HepG2 (cell line): Measurements from ENCODE around the gene SSBP4. TPM values are rescaled to one million over a fixed set of nuclear protein-coding genes. Genes with fewer than 3 reads are reported as not detected.

ENCODE experiments used
- ARHGAP35 ChIP-seq: sonication (generic); formaldehyde crosslinking; IDR thresholded peaks from 2 replicates; pipeline ENCODE4 v1.9.0; 2022; ENCODE audit warnings: mild to moderate bottlenecking, inconsistent platforms, moderate library complexity, missing genetic modification reagents, borderline replicate concordance
- ARNTL ChIP-seq: sonication (generic); formaldehyde crosslinking; IDR thresholded peaks from 2 replicates; pipeline ENCODE4 v1.4.0; 2020; ENCODE audit warnings: mild to moderate bottlenecking, missing genetic modification reagents
- FIP1L1 ChIP-seq: fragments of 200-400 bp; formaldehyde crosslinking; IDR thresholded peaks from 2 replicates; pipeline ENCODE4 v1.6.1; 2018; ENCODE audit warnings: low read depth, mild to moderate bottlenecking, low read length, moderate library complexity, borderline replicate concordance; ENCODE audit not compliant: insufficient read depth
- IKZF1 ChIP-seq: fragments of 450-650 bp; IDR thresholded peaks from 2 replicates; pipeline ENCODE4 v1.7.1; 2016
- ISL2 ChIP-seq: sonication (generic); formaldehyde crosslinking; IDR thresholded peaks from 2 replicates; pipeline ENCODE4 v1.5.0; 2020; ENCODE audit warnings: missing genetic modification reagents
- MAF1 ChIP-seq: sonication (generic); formaldehyde crosslinking; IDR thresholded peaks from 2 replicates; pipeline ENCODE4 v1.5.0; 2020; ENCODE audit warnings: missing genetic modification reagents, borderline replicate concordance
- MLLT10 ChIP-seq: sonication (generic); formaldehyde crosslinking; IDR thresholded peaks from 2 replicates; pipeline ENCODE4 v1.4.0; 2020; ENCODE audit warnings: missing genetic modification reagents
- MTA3 ChIP-seq: sonication (generic); formaldehyde crosslinking; IDR thresholded peaks from 2 replicates; pipeline ENCODE4 v1.4.0; 2020; ENCODE audit warnings: missing genetic modification reagents
- RAD21 ChIP-seq: fragments of 450-650 bp; formaldehyde crosslinking; IDR thresholded peaks from 2 replicates; pipeline ENCODE4 v1.5.0; 2020; ENCODE audit warnings: mild to moderate bottlenecking
- RARG ChIP-seq: sonication (generic); formaldehyde crosslinking; IDR thresholded peaks from 2 replicates; pipeline ENCODE4 v1.4.0; 2020; ENCODE audit warnings: low read depth, mild to moderate bottlenecking, missing genetic modification reagents
- RBM39 ChIP-seq: fragments of 200-400 bp; formaldehyde crosslinking; IDR thresholded peaks from one replicate; pipeline ENCODE4 v1.6.1; 2018; ENCODE audit warnings: antibody characterized with exemption, mild to moderate bottlenecking, low read depth, low read length; ENCODE audit not compliant: poor library complexity, severe bottlenecking
- RCOR2 ChIP-seq: IDR thresholded peaks from 2 replicates; pipeline ENCODE4 v1.6.1; 2016; ENCODE audit warnings: missing biosample characterization, missing genetic modification reagents
- SAP130 ChIP-seq: IDR thresholded peaks from 2 replicates; pipeline ENCODE4 v1.6.1; 2016; ENCODE audit warnings: low read depth
- STAG1 ChIP-seq: sonication (generic); formaldehyde crosslinking; IDR thresholded peaks from 2 replicates; pipeline ENCODE4 v1.4.0; 2020; ENCODE audit warnings: missing genetic modification reagents
- TBL1XR1 ChIP-seq: fragments of 150-350 bp; IDR thresholded peaks from 2 replicates; pipeline ENCODE4 v1.6.1; 2014; ENCODE audit warnings: borderline replicate concordance, low read length; ENCODE audit not compliant: partially characterized antibody
- TEAD3 ChIP-seq: optimal IDR thresholded peaks from 2 replicates; pipeline ENCODE3; 2016; ENCODE audit warnings: borderline replicate concordance
- ZNF329 ChIP-seq: sonication (generic); formaldehyde crosslinking; IDR thresholded peaks from 2 replicates; pipeline ENCODE4 v1.9.0; 2021; ENCODE audit warnings: low read depth, mild to moderate bottlenecking, missing genetic modification reagents
- ZNF331 ChIP-seq: sonication (generic); formaldehyde crosslinking; IDR thresholded peaks from 2 replicates; pipeline ENCODE4 v1.4.0; 2020; ENCODE audit warnings: missing genetic modification reagents
- ZNF33B ChIP-seq: sonication (generic); formaldehyde crosslinking; IDR thresholded peaks from 2 replicates; pipeline ENCODE4 v1.5.1; 2020; ENCODE audit warnings: mild to moderate bottlenecking, missing genetic modification reagents
- ZNF446 ChIP-seq: sonication (generic); formaldehyde crosslinking; IDR thresholded peaks from 2 replicates; pipeline ENCODE4 v1.5.0; 2020; ENCODE audit warnings: mild to moderate bottlenecking, missing genetic modification reagents
- ZNF670 ChIP-seq: sonication (generic); formaldehyde crosslinking; IDR thresholded peaks from 2 replicates; pipeline ENCODE4 v1.8.0; 2022; ENCODE audit warnings: mild to moderate bottlenecking, missing genetic modification reagents, borderline replicate concordance
- ZNF7 ChIP-seq: IDR thresholded peaks from 2 replicates; pipeline ENCODE4 v1.6.1; 2016; ENCODE audit warnings: missing biosample characterization, missing genetic modification reagents
- ZNF772 ChIP-seq: sonication (generic); formaldehyde crosslinking; IDR thresholded peaks from 2 replicates; pipeline ENCODE4 v1.5.0; 2020; ENCODE audit warnings: mild to moderate bottlenecking, missing genetic modification reagents
- ZNF777 ChIP-seq: sonication (generic); formaldehyde crosslinking; IDR thresholded peaks from 2 replicates; pipeline ENCODE4 v1.4.0; 2020; ENCODE audit warnings: missing genetic modification reagents
- polyA plus RNA-seq, 8 experiments: library from polyadenylated mRNA; depleted of rRNA in 3 of 8; stranded (reverse) in 7 of 8; unstranded in 1 of 8; fragments of >200 nt; fragmentation: Illumina TruSeq in 4 of 8; extraction: Trizol in 4 of 8; gene quantifications; 2 replicates each; pipeline versions ENCODE4 v1.2.1 to v1.2.3, GENCODE V29; 2011 to 2016; ENCODE audit warnings: low read depth in 4 of 8, missing spikeins in 1 of 8, mixed read lengths in 1 of 8; ENCODE audit not compliant: insufficient read depth in 1 of 8
- total RNA-seq, 5 experiments: library from RNA; depleted of rRNA; stranded (reverse); fragments of >200 nt; fragmentation: Illumina TruSeq; extraction: Trizol; gene quantifications; 2 replicates each; pipeline ENCODE4 v1.2.3, GENCODE V29; 2016; ENCODE audit warnings: low read depth in 1 of 5
- TF ChIP-seq, protein P1 (sequence below): IDR thresholded peaks from 2 replicates; pipeline ENCODE4 v1.6.1; 2016; ENCODE audit warnings: missing compliant biosample characterization, missing genetic modification reagents, borderline replicate concordance
- TF ChIP-seq, protein P2 (sequence below): IDR thresholded peaks from 2 replicates; pipeline ENCODE4 v1.6.1; 2012; ENCODE audit warnings: low read length, improper control_type of control experiment
- TF ChIP-seq, protein P3 (sequence below): sonication (generic); formaldehyde crosslinking; IDR thresholded peaks from 2 replicates; pipeline ENCODE4 v1.8.0; 2022; ENCODE audit warnings: mild to moderate bottlenecking, missing genetic modification reagents, moderate library complexity

SSBP4 gene
- total and polyA plus RNA-seq, 2 of the 13 experiments (the other 11 are each of a cell fraction or from before 2014, with no cell fraction given) = 20.8 to 39.5 TPM

DNA sequence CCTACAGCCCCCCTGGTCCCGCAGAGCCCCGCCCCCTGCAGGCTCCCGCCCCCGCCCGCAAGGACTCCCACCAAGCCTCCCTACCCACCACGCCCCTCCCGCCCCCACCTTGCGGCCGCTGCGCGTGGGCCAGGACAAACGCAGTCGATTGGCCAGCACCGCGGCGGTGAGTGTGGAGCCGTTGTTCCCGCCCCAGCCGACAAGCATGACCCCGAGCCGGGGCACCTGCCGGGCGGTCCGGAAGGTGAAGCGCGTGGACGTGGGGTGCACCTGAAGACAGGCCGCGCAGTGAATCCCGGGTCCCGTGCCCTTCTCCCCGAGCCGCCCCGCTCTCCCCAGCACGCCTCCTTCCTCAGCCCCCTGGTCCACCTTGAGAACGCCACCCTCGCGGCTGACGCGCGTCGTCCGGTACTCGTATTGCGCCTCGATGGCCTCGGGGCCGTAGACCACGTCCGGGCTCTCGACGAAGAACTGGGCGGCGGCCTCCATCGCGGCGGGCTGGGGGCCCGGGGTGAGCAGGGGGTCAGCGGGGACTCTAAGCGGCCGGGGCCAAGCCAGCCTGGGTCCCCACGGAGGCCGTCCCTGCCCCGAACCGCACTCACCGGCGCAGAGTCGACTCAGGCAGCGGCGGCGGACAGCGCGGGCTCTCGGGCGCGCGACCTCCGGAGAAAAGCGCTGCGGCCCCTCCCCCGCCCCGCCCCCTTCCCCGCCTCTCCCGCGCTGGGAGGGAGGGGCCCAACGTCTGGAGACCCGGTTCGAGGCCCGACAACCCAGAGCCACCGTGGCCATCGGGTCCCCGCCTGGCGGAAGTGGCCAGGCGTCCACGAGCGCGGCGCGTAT is 18.5 kb downstream of the SSBP4 start, which contains the start of gene ISYNA1 (continued):
- TF ChIP-seq, protein P1, sequence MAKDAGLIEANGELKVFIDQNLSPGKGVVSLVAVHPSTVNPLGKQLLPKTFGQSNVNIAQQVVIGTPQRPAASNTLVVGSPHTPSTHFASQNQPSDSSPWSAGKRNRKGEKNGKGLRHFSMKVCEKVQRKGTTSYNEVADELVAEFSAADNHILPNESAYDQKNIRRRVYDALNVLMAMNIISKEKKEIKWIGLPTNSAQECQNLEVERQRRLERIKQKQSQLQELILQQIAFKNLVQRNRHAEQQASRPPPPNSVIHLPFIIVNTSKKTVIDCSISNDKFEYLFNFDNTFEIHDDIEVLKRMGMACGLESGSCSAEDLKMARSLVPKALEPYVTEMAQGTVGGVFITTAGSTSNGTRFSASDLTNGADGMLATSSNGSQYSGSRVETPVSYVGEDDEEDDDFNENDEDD (CRISPR knock-in tag) = 0 out of 2 replicates have a peak, but pooled peaks have one; percentile 20
- no peak for TF ChIP-seq SAP130 (CRISPR knock-in tag)
- TF ChIP-seq, protein P2, sequence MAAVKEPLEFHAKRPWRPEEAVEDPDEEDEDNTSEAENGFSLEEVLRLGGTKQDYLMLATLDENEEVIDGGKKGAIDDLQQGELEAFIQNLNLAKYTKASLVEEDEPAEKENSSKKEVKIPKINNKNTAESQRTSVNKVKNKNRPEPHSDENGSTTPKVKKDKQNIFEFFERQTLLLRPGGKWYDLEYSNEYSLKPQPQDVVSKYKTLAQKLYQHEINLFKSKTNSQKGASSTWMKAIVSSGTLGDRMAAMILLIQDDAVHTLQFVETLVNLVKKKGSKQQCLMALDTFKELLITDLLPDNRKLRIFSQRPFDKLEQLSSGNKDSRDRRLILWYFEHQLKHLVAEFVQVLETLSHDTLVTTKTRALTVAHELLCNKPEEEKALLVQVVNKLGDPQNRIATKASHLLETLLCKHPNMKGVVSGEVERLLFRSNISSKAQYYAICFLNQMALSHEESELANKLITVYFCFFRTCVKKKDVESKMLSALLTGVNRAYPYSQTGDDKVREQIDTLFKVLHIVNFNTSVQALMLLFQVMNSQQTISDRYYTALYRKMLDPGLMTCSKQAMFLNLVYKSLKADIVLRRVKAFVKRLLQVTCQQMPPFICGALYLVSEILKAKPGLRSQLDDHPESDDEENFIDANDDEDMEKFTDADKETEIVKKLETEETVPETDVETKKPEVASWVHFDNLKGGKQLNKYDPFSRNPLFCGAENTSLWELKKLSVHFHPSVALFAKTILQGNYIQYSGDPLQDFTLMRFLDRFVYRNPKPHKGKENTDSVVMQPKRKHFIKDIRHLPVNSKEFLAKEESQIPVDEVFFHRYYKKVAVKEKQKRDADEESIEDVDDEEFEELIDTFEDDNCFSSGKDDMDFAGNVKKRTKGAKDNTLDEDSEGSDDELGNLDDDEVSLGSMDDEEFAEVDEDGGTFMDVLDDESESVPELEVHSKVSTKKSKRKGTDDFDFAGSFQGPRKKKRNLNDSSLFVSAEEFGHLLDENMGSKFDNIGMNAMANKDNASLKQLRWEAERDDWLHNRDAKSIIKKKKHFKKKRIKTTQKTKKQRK = no peak
- 0 out of 2 replicates have a peak, but pooled peaks have one; percentile 69 for TF ChIP-seq ARHGAP35
- no peak for TF ChIP-seq MTA3 (CRISPR knock-in tag)
- TF ChIP-seq ISL2 (CRISPR knock-in tag) = no peak
- no peak for TF ChIP-seq ZNF7
- TF ChIP-seq ZNF777 (CRISPR knock-in tag) = peak; percentile 62; the same call in 1 of the 2 replicates
- no peak; the same call in 1 of the 2 replicates for TF ChIP-seq ZNF331 (CRISPR knock-in tag)
- no peak for TF ChIP-seq TEAD3 (CRISPR knock-in tag)
- no peak for TF ChIP-seq RBM39
- TF ChIP-seq ZNF33B (CRISPR knock-in tag) = no peak
- no peak; the same call in 1 of the 2 replicates for TF ChIP-seq ZNF329 (CRISPR knock-in tag)
- TF ChIP-seq FIP1L1 = no peak
- no peak for TF ChIP-seq MLLT10 (CRISPR knock-in tag)
- no peak for TF ChIP-seq RCOR2 (CRISPR knock-in tag)
- TF ChIP-seq ZNF670 = peak; percentile 29; the same call in 1 of the 2 replicates
- TF ChIP-seq, protein P3, sequence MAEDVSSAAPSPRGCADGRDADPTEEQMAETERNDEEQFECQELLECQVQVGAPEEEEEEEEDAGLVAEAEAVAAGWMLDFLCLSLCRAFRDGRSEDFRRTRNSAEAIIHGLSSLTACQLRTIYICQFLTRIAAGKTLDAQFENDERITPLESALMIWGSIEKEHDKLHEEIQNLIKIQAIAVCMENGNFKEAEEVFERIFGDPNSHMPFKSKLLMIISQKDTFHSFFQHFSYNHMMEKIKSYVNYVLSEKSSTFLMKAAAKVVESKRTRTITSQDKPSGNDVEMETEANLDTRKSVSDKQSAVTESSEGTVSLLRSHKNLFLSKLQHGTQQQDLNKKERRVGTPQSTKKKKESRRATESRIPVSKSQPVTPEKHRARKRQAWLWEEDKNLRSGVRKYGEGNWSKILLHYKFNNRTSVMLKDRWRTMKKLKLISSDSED (CRISPR knock-in tag) = no peak
- no peak for TF ChIP-seq RARG (CRISPR knock-in tag)
- no peak for TF ChIP-seq TBL1XR1
- TF ChIP-seq MAF1 (CRISPR knock-in tag) = no peak
- TF ChIP-seq RAD21 (CRISPR knock-in tag) = no peak
- no peak for TF ChIP-seq ZNF772 (CRISPR knock-in tag)
- 0 out of 2 replicates have a peak, but pooled peaks have one; percentile 25 for TF ChIP-seq ZNF446 (CRISPR knock-in tag)
- TF ChIP-seq IKZF1 = no peak
- no peak for TF ChIP-seq STAG1 (CRISPR knock-in tag)
- TF ChIP-seq ARNTL = no peak
